HG03575 (cell line): ENCODE results near the gene CENPP.

Experiments
- ATAC-seq: cut with Tn5 transposase; IDR thresholded peaks from one replicate; pipeline ENCODE4 v1.9.1; 2021; ENCODE audit not compliant: unreplicated experiment, insufficient number of reproducible peaks, low FRiP score; ENCODE audit errors: extremely low read depth

The CENPP gene

GRCh38 chr9:92360083-92360482 lies 34.3 kb downstream of the CENPP start:
- no peak for ATAC-seq

GRCh38 chr9:92369075-92369474 lies 43.3 kb downstream of the CENPP start:
- no peak for ATAC-seq

GRCh38 chr9:92373167-92373566 lies 47.4 kb downstream of the CENPP start:
- no peak for ATAC-seq

- ATAC-seq, result no peak
Observed at GRCh38 chr9:92377876-92378275, 52.1 kb downstream of the CENPP start.

- no peak for ATAC-seq
Observed at GRCh38 chr9:92378865-92379560, 53.3 kb downstream of the CENPP start.

- no peak for ATAC-seq
Observed at GRCh38 chr9:92380603-92381002, 54.9 kb downstream of the CENPP start.

- ATAC-seq, result no peak
Observed at GRCh38 chr9:92381775-92382174, 56.0 kb downstream of the CENPP start.

- ATAC-seq, result no peak
Observed at GRCh38 chr9:92384375-92384774, 58.6 kb downstream of the CENPP start.

- ATAC-seq, result no peak
Observed at GRCh38 chr9:92385001-92385400, 59.2 kb downstream of the CENPP start.

- ATAC-seq, result no peak
Observed at GRCh38 chr9:92385477-92385876, 59.7 kb downstream of the CENPP start.

- ATAC-seq, result no peak
Observed at GRCh38 chr9:92385953-92386352, 60.2 kb downstream of the CENPP start.

- no peak for ATAC-seq
Observed at GRCh38 chr9:92392690-92393089, 66.9 kb downstream of the CENPP start.

- ATAC-seq, result no peak
Observed at GRCh38 chr9:92393686-92394085, 67.9 kb downstream of the CENPP start.

- ATAC-seq, result no peak
Observed at GRCh38 chr9:92395617-92396016, 69.9 kb downstream of the CENPP start.

GRCh38 chr9:92397853-92398252 lies 72.1 kb downstream of the CENPP start:
- no peak for ATAC-seq

- ATAC-seq, result no peak
Observed at GRCh38 chr9:92402360-92402759, 76.6 kb downstream of the CENPP start.

GRCh38 chr9:92402826-92403745 lies 77.3 kb downstream of the CENPP start:
- ATAC-seq, result no peak

GRCh38 chr9:92404042-92404836 lies 78.5 kb downstream of the CENPP start, which contains the start of gene OGN:
OGN (minus strand) TSS chr9:92404578; CDS start chr9:92403407, 1,171 bp downstream.
- no peak for ATAC-seq

GRCh38 chr9:92405818-92406217 lies 80.1 kb downstream of the CENPP start:
- ATAC-seq, result no peak
